Hepatocyte (in vitro differentiated cells): ENCODE results near the gene ZNF880. TPM values are rescaled to one million over a fixed set of nuclear protein-coding genes. Genes with fewer than 3 reads are reported as not detected.
A peak's percentile ranks its signal among the peaks of the same experiment; 100 is the strongest.
"Not testable (repeated sequence)": the region's sequence is repeated elsewhere in the genome, so short reads cannot be mapped to it uniquely, and the experiment has no call there.

ENCODE experiments used
- DNase-seq: peaks from one replicate; pipeline ENCODE4 v3.0.0-alpha.2; 2016; ENCODE audit warnings: low spot score
- H2AFZ ChIP-seq: fragments of 200-600 bp; sonication (generic); 2 replicates; pipeline ENCODE4 v1.6.0; 2016; ENCODE audit warnings: antibody characterized with exemption, mild to moderate bottlenecking
- H3K27ac ChIP-seq: fragments of 200-600 bp; sonication (generic); 2 replicates; pipeline ENCODE4 v1.5.1; 2016; ENCODE audit warnings: mild to moderate bottlenecking
- H3K27me3 ChIP-seq: fragments of 200-600 bp; sonication (generic); 2 replicates; pipeline ENCODE4 v1.6.1; 2016
- H3K36me3 ChIP-seq: fragments of 200-600 bp; sonication (generic); replicated peaks from 2 replicates; pipeline ENCODE4 v1.5.1; 2016; ENCODE audit warnings: low read depth; ENCODE audit not compliant: insufficient read depth
- H3K4me1 ChIP-seq: fragments of 200-600 bp; sonication (generic); 2 replicates; pipeline ENCODE4 v1.5.1; 2016; ENCODE audit warnings: mild to moderate bottlenecking, moderate library complexity; ENCODE audit not compliant: insufficient read depth
- H3K4me2 ChIP-seq: fragments of 200-600 bp; sonication (generic); 2 replicates; pipeline ENCODE4 v1.6.0; 2016
- H3K4me3 ChIP-seq: fragments of 200-600 bp; sonication (generic); 2 replicates; pipeline ENCODE4 v1.5.1; 2016; ENCODE audit warnings: mild to moderate bottlenecking
- H3K79me2 ChIP-seq: fragments of 200-600 bp; sonication (generic); 2 replicates; pipeline ENCODE4 v1.6.0; 2017; ENCODE audit warnings: mild to moderate bottlenecking
- H3K9me2 ChIP-seq: fragments of 200-600 bp; sonication (generic); replicated peaks from 2 replicates; pipeline ENCODE4 v1.6.0; 2017; ENCODE audit warnings: mild to moderate bottlenecking; ENCODE audit not compliant: insufficient read depth
- H3K9me3 ChIP-seq: fragments of 200-600 bp; sonication (generic); 2 replicates; pipeline ENCODE4 v1.5.1; 2016; ENCODE audit warnings: low read depth, mild to moderate bottlenecking
- H4K20me1 ChIP-seq: fragments of 200-600 bp; sonication (generic); 2 replicates; pipeline ENCODE4 v1.6.0; 2016; ENCODE audit warnings: mild to moderate bottlenecking; ENCODE audit not compliant: insufficient read depth, poor library complexity, severe bottlenecking
- CTCF ChIP-seq: fragments of 200-600 bp; sonication (generic); IDR thresholded peaks from 2 replicates; pipeline ENCODE4 v1.5.1; 2016; ENCODE audit warnings: antibody characterized with exemption, mild to moderate bottlenecking; ENCODE audit not compliant: poor library complexity
- EZH2 ChIP-seq: fragments of 200-600 bp; sonication (generic); IDR thresholded peaks from 2 replicates; pipeline ENCODE4 v1.6.1; 2016; ENCODE audit warnings: antibody characterized with exemption, mild to moderate bottlenecking, borderline replicate concordance
- EZH2phosphoT487 ChIP-seq: fragments of 200-600 bp; sonication (generic); IDR thresholded peaks from one replicate; pipeline ENCODE4 v1.6.1; 2018; ENCODE audit warnings: antibody characterized with exemption, mild to moderate bottlenecking, low read depth, moderate library complexity; ENCODE audit not compliant: unreplicated experiment, severe bottlenecking
- WGBS: methylation state at CpG from one replicate; pipeline ENCODE4 v1.1.6; 2016; ENCODE audit warnings: low lambda C conversion rate; ENCODE audit errors: missing lambda C conversion rate; 5-methylcytosine and 5-hydroxymethylcytosine counted together
- polyA plus RNA-seq: library from polyadenylated mRNA; unstranded; fragments of >200 nt; fragmentation: Nextera tagmentation; extraction: Ambion mirVana; gene quantifications from 2 replicates; pipeline ENCODE4 v1.2.1, GENCODE V29; 2016
- total RNA-seq: library from RNA; depleted of rRNA; stranded (reverse); fragments of >200 nt; gene quantifications from 2 replicates; pipeline ENCODE4 v1.2.3, GENCODE V29; 2014

The ZNF880 gene
- total and polyA plus RNA-seq, 2 experiments from 2014 or later: 24.9 to 28.7 TPM

DNA sequence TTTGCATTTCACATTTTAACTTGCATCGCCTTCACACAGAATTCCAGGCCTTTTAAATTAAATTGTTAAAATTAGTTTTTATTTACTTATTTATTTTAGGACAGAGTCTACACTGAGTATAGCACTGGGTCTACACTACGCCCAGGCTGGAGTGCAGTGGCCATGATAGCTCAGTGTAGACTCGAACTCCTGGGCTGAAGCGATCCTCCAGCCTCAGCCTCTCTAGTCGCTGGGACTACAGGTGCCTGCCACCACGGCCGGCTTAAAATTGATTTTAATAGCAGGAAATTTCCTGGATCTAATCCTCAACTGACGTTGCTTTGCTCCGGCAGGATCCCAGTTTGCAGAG, 34.0 kb upstream of the ZNF880 start:
- no peak for DNase-seq
- no peaks in the 10 kb centered on the region for H4K20me1 ChIP-seq
- peak overlapping the region; percentile 58 for H3K4me3 ChIP-seq
- peaks cover 9% of the 10 kb centered on the region for H3K79me2 ChIP-seq
- no peaks in the 10 kb centered on the region for H3K36me3 ChIP-seq
- no peaks in the 10 kb centered on the region for H3K9me2 ChIP-seq
- H3K4me2 ChIP-seq: peak overlapping the region; percentile 86
- WGBS: 62% methylated on average over 9 of the region's 9 CpGs
- H2AFZ ChIP-seq: peak overlapping the region; percentile 94
- H3K9me3 ChIP-seq: peaks cover 16% of the 10 kb centered on the region
- H3K4me1 ChIP-seq: peaks cover 8% of the 10 kb centered on the region
- no peaks in the 10 kb centered on the region for H3K27me3 ChIP-seq
- H3K27ac ChIP-seq: peak overlapping the region; percentile 94
- TF ChIP-seq CTCF (no peak), EZH2phosphoT487 (no peak), EZH2 (no peak)

DNA sequence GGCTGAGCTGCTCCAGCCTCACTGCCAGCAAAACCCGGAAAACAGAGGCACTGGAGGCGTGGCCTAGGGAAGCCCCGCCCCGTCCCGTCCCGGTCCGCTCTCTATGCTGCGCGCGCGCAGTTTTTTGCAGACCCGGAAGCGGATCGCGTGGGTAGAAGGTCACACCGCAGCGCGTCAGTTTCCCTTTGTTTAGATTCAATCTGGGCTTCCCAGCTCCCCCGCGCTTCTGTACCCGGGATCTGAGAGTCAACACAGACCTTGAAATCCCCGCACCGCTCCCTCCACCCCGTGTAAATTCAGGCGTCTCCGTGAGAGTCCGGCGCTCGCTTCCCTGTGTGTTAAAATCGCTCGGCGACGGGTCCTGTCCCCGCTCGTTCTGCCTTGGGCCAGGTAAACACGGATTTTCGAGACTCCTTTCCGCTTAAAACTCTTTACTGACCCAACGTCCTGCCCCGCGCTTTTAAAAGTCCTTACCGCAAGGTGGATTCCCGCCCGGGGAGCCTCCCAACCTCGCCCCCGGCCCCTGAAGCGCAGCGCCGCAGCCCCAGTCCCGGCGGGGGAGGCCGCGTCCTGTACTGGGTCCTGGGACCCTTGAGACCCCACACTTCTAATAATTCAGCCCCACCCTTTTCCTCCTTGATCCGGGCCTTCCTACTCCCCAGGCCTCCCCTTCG, 33.5 kb upstream of the ZNF880 start, which contains the start of gene ZNF610:
ZNF610 (plus strand) TSS at position 127 of the 674 bp plus-strand sequence. CDS start 12,930 bp downstream, outside the sequence.
- peak; percentile 96 for DNase-seq
- H3K4me3 ChIP-seq: peak within 1 kb of the TSS; percentile 66
- H2AFZ ChIP-seq: peak within 1 kb of the TSS; percentile 94
- TF ChIP-seq CTCF (no peak), EZH2phosphoT487 (no peak), EZH2 (no peak)
- H3K79me2 ChIP-seq: peaks cover 9% of the 10 kb centered on the region
- H3K9me2 ChIP-seq: no peaks in the 10 kb centered on the region
- 2% methylated on average over 54 of the region's 55 CpGs for WGBS
- H3K36me3 ChIP-seq: no peaks in the 10 kb centered on the region
- H3K4me2 ChIP-seq: peak within 1 kb of the TSS; percentile 86
- peaks cover 11% of the 10 kb centered on the region for H3K9me3 ChIP-seq
- H3K27me3 ChIP-seq: no peaks in the 10 kb centered on the region
- H3K27ac ChIP-seq: peak within 1 kb of the TSS; percentile 94
- H4K20me1 ChIP-seq: no peaks in the 10 kb centered on the region
- H3K4me1 ChIP-seq: peaks cover 8% of the 10 kb centered on the region

- peaks cover 5% of the 10 kb centered on the region for H3K9me3 ChIP-seq
- peak overlapping the region; percentile 86 for H3K4me2 ChIP-seq
- peak; percentile 26 for DNase-seq
Measured at GRCh38 chr19:52336791-52337381, 32.8 kb upstream of the ZNF880 start.

DNA sequence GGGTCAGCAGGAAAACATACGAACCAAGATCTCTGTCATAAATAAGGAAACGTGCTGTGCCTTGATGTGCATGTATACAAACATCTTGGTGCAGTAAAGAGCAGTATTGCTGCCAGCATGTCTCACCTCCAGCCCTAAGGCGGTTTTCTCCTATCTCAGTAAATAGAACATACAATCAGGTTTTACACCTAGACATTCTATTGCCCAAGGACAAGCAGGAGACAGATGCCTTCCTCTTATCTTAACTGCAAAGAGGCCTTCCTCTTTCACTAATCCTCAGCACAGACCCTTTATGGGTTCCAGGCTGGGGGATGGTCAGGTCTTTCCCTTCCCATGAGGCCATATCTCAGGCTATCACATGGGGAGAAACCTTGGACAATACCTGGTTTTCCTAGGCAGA, 30.7 kb upstream of the ZNF880 start:
- H3K9me3 ChIP-seq, H3K36me3 ChIP-seq, H2AFZ ChIP-seq, DNase-seq, H3K4me3 ChIP-seq, H3K4me1 ChIP-seq, H3K27me3 ChIP-seq, H3K9me2 ChIP-seq, H3K79me2 ChIP-seq, H4K20me1 ChIP-seq: not testable (repeated sequence)
- 48% methylated on average over 3 of the region's 3 CpGs for WGBS
- H3K27ac ChIP-seq: peak overlapping the region; percentile 94
- peak overlapping the region; percentile 53 for H3K4me2 ChIP-seq

More at GRCh38 chr19:52336791-52337381, 32.8 kb upstream of the ZNF880 start:
- H3K36me3 ChIP-seq: no peaks in the 10 kb centered on the region
- H3K27me3 ChIP-seq: no peaks in the 10 kb centered on the region
- peaks cover 9% of the 10 kb centered on the region for H3K79me2 ChIP-seq
- H3K4me1 ChIP-seq: peaks cover 8% of the 10 kb centered on the region
- TF ChIP-seq EZH2 (no peak), EZH2phosphoT487 (no peak), CTCF (no peak)
- peak overlapping the region; percentile 94 for H2AFZ ChIP-seq
- no peaks in the 10 kb centered on the region for H4K20me1 ChIP-seq
- WGBS: 3% methylated on average over 8 of the region's 9 CpGs
- no peaks in the 10 kb centered on the region for H3K9me2 ChIP-seq
- peak overlapping the region; percentile 94 for H3K27ac ChIP-seq
- H3K4me3 ChIP-seq: peak overlapping the region; percentile 66
